Ishikawa (cell line): Measurements from ENCODE around the gene NRG3.

Experiments
- CEBPB ChIP-seq: IDR thresholded peaks from 2 replicates; pipeline ENCODE4 v1.6.1; 2012
- FOXM1 ChIP-seq: IDR thresholded peaks from 2 replicates; pipeline ENCODE4 v1.6.1; 2012; ENCODE audit warnings: low read depth, borderline replicate concordance
- RAD21 ChIP-seq: IDR thresholded peaks from 2 replicates; pipeline ENCODE4 v1.6.1; 2012; ENCODE audit warnings: low read depth
- REST ChIP-seq: IDR thresholded peaks from 2 replicates; pipeline ENCODE4 v1.6.1; 2012; ENCODE audit warnings: low read depth, mild to moderate bottlenecking
- TAF1 ChIP-seq: IDR thresholded peaks from 2 replicates; pipeline ENCODE4 v1.6.1; 2012; ENCODE audit warnings: low read depth, mild to moderate bottlenecking
- TEAD4 ChIP-seq: IDR thresholded peaks from 2 replicates; pipeline ENCODE4 v1.6.1; 2012

GRCh38 chr10:81967716-81968115, 92.7 kb downstream of the NRG3 start:
- TF ChIP-seq FOXM1 = no peak
- TF ChIP-seq CEBPB = no peak
- no peak for TF ChIP-seq TAF1
- no peak for TF ChIP-seq REST
- no peak for TF ChIP-seq TEAD4
- no peak for TF ChIP-seq RAD21
